Measurements from ENCODE around the gene ELF3.

The ELF3 gene

GRCh38 chr1:201985355-201985754 lies 25.0 kb upstream of the ELF3 start:
- H4K20me1 ChIP-seq (ENCODE audit: low read depth, low read length), result no peaks in the 10 kb centered on the region
- no peaks in the 10 kb centered on the region for H3K36me3 ChIP-seq (ENCODE audit: low read length)
- H3K4me2 ChIP-seq (ENCODE audit: low read depth, low read length, poor library complexity, severe bottlenecking), result no peak overlapping the region
- H3K4me3 ChIP-seq (ENCODE audit: insufficient read depth, low read length, poor library complexity, severe bottlenecking), result no peak overlapping the region
- no peak overlapping the region for H3K27ac ChIP-seq (ENCODE audit: low read depth, low read length)
- no peak overlapping the region for H2AFZ ChIP-seq (ENCODE audit: low read depth, low read length, severe bottlenecking)
- H3K27me3 ChIP-seq (ENCODE audit: low read length), result no peaks in the 10 kb centered on the region
- H3K9me2 ChIP-seq (replicated peaks; ENCODE audit: insufficient read depth, low read length), result no peaks in the 10 kb centered on the region
- no peaks in the 10 kb centered on the region for H3K79me2 ChIP-seq (ENCODE audit: insufficient read depth, low read length)
- H3K9ac ChIP-seq (ENCODE audit: low read length), result no peak overlapping the region
- H3K9me3 ChIP-seq (ENCODE audit: insufficient read depth, low read length), result no peaks in the 10 kb centered on the region
- no peaks in the 10 kb centered on the region for H3F3A ChIP-seq (ENCODE audit: insufficient read depth)
- no peak for TF ChIP-seq EZH2phosphoT487 (conservative IDR thresholded peaks at IDR 0.05; ENCODE audit: low read length)
- TF ChIP-seq, protein P1, sequence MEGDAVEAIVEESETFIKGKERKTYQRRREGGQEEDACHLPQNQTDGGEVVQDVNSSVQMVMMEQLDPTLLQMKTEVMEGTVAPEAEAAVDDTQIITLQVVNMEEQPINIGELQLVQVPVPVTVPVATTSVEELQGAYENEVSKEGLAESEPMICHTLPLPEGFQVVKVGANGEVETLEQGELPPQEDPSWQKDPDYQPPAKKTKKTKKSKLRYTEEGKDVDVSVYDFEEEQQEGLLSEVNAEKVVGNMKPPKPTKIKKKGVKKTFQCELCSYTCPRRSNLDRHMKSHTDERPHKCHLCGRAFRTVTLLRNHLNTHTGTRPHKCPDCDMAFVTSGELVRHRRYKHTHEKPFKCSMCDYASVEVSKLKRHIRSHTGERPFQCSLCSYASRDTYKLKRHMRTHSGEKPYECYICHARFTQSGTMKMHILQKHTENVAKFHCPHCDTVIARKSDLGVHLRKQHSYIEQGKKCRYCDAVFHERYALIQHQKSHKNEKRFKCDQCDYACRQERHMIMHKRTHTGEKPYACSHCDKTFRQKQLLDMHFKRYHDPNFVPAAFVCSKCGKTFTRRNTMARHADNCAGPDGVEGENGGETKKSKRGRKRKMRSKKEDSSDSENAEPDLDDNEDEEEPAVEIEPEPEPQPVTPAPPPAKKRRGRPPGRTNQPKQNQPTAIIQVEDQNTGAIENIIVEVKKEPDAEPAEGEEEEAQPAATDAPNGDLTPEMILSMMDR (IDR thresholded peaks at IDR 0.05; ENCODE audit: insufficient read depth, low read length, poor library complexity, severe bottlenecking), result no peak

- Histone ChIP-seq H3K4me2 (ENCODE audit: low read depth, low read length, poor library complexity, severe bottlenecking) (no peak overlapping the region), H3K9me3 (ENCODE audit: insufficient read depth, low read length) (no peaks in the 10 kb centered on the region), H3K4me3 (ENCODE audit: insufficient read depth, low read length, poor library complexity, severe bottlenecking) (no peak overlapping the region), H4K20me1 (ENCODE audit: low read depth, low read length) (no peaks in the 10 kb centered on the region), H3K27ac (ENCODE audit: low read depth, low read length) (no peak overlapping the region), H3K79me2 (ENCODE audit: insufficient read depth, low read length) (no peaks in the 10 kb centered on the region), H3K36me3 (ENCODE audit: low read length) (no peaks in the 10 kb centered on the region), H3K27me3 (ENCODE audit: low read length) (no peaks in the 10 kb centered on the region), H3K9me2 (replicated peaks; ENCODE audit: insufficient read depth, low read length) (no peaks in the 10 kb centered on the region), H2AFZ (ENCODE audit: low read depth, low read length, severe bottlenecking) (no peak overlapping the region), H3F3A (ENCODE audit: insufficient read depth) (no peaks in the 10 kb centered on the region), H3K9ac (ENCODE audit: low read length) (no peak overlapping the region)
- TF ChIP-seq, protein P1 (IDR thresholded peaks at IDR 0.05; ENCODE audit: insufficient read depth, low read length, poor library complexity, severe bottlenecking), result no peak
Observed at GRCh38 chr1:201988601-201989000, 21.8 kb upstream of the ELF3 start.

DNA sequence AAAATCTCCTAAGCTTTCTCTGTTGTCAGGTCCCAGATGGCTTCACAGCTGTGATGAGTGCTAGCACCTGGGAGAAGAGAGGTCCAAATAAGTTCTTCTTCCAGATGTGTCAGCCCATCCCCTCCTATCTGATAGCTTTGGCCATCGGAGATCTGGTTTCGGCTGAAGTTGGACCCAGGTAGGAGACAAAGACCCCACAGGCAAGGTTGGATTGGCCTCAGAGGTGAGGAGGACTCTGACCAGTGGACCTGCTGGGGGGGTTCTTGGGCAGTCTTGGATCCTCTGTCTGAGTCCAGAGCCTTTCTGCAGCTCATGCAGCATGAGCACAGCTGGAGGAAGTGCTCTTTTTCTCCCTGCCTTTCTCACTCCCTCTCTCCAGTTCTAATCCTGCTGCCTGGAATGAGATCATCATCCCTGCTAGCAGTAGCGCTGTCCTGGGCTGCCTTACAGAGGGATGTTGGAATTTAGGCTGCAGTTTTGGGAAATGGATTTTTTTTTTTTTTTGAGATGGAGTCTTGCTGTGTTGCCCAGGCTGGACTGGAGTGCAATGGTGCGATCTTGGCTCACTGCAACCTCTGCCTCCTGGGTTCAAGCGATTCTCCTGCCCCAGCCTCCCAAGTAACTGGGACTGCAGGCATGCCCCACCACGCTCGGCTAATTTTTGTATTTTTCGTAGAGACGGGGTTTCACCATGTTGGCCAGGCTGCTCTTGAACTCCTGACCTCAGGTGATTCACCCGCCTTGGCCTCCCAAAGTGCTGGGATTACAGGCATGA lies 20.8 kb upstream of the ELF3 start:
- Histone ChIP-seq H4K20me1 (ENCODE audit: low read depth, low read length) (no peaks in the 10 kb centered on the region), H3K27ac (ENCODE audit: low read depth, low read length) (no peak overlapping the region), H2AFZ (ENCODE audit: low read depth, low read length, severe bottlenecking) (no peak overlapping the region), H3K4me3 (ENCODE audit: insufficient read depth, low read length, poor library complexity, severe bottlenecking) (no peak overlapping the region), H3K9me3 (ENCODE audit: insufficient read depth, low read length) (no peaks in the 10 kb centered on the region), H3K79me2 (ENCODE audit: insufficient read depth, low read length) (no peaks in the 10 kb centered on the region), H3K27me3 (ENCODE audit: low read length) (no peaks in the 10 kb centered on the region), H3K9ac (ENCODE audit: low read length) (no peak overlapping the region), H3K4me2 (ENCODE audit: low read depth, low read length, poor library complexity, severe bottlenecking) (no peak overlapping the region), H3F3A (ENCODE audit: insufficient read depth) (no peaks in the 10 kb centered on the region), H3K36me3 (ENCODE audit: low read length) (no peaks in the 10 kb centered on the region), H3K9me2 (replicated peaks; ENCODE audit: insufficient read depth, low read length) (no peaks in the 10 kb centered on the region)
- no peak for TF ChIP-seq EZH2phosphoT487 (conservative IDR thresholded peaks at IDR 0.05; ENCODE audit: low read length)
- TF ChIP-seq, protein P1 (IDR thresholded peaks at IDR 0.05; ENCODE audit: insufficient read depth, low read length, poor library complexity, severe bottlenecking), result no peak
